Measurements from ENCODE around the gene ENPEP.

ENPEP gene

DNA sequence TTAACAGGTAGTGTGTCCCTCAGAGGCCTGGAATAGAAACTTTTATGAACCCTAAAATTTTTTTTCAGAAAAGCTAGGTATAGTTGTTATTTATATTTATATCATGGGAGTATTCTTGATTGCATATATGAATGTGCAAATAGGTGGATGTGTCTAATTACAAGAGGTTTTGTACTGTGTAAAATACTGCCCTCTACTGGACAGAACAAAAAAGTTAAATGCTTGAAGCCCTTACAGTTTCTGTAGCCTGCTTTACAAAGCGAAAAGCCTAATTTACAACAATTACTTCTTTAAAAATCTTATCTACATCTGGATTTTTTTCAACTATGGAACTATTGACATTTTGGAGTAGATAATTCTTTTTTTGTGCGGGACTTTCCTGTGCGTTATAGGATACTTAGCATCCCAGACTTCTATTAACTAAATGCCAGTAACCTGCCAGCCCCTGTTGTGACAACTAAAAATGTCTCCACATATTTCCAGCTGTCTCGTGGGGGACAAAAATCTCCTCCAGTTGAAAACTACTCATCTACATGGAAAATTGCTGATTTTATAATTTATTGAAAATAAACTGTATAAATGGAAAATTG is 35.1 kb downstream of the ENPEP start:
- H3K4me3 ChIP-seq (ENCODE audit: low read depth, low read length): no peak overlapping the region
- TF ChIP-seq CTCF (IDR thresholded peaks at IDR 0.05; ENCODE audit: low read depth, low read length): peak; percentile 14; the same call in 1 of the 2 replicates

GRCh38 chr4:110512901-110513300 is 36.9 kb downstream of the ENPEP start:
- H3K4me3 ChIP-seq (ENCODE audit: low read depth, low read length): no peak overlapping the region

DNA sequence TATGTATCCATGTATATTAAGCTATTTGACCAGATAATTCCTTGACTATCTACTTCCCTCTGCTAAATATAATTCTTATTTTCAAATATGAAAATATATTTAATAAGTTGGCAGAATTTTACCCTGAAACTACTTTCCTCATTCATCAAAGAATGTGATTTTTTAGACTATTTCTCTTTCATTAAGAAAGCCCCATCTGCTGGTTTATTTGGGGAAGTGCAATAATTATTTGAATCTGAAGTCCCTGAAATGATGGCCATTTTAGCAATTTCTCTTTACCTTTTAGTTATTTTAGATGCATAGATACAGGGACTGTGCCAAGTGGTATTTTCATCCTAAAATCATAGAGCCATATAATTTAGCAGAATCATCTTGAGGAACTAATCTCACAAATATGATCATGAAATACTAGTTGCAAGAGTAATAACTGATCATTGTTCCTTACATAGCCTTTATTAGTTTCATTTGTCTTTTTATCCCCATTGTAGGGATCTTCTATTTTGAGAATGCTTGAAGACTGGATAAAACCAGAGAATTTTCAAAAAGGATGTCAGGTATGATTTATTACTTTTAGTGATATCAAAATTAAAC is 39.0 kb downstream of the ENPEP start:
- no peak overlapping the region for H3K4me3 ChIP-seq (ENCODE audit: low read depth, low read length)
- peak; percentile 40; the same call in 1 of the 2 replicates for TF ChIP-seq CTCF (IDR thresholded peaks at IDR 0.05; ENCODE audit: low read depth, low read length)

More at GRCh38 chr4:110512901-110513300, 36.9 kb downstream of the ENPEP start:
- TF ChIP-seq CTCF (IDR thresholded peaks at IDR 0.05; ENCODE audit: low read depth, low read length): no peak

- no peak for TF ChIP-seq CTCF (IDR thresholded peaks at IDR 0.05; ENCODE audit: low read depth, low read length)
- peak overlapping the region; percentile 64 for H3K4me3 ChIP-seq (ENCODE audit: low read depth, low read length)
Measured at GRCh38 chr4:110515676-110516075, 39.7 kb downstream of the ENPEP start.

DNA sequence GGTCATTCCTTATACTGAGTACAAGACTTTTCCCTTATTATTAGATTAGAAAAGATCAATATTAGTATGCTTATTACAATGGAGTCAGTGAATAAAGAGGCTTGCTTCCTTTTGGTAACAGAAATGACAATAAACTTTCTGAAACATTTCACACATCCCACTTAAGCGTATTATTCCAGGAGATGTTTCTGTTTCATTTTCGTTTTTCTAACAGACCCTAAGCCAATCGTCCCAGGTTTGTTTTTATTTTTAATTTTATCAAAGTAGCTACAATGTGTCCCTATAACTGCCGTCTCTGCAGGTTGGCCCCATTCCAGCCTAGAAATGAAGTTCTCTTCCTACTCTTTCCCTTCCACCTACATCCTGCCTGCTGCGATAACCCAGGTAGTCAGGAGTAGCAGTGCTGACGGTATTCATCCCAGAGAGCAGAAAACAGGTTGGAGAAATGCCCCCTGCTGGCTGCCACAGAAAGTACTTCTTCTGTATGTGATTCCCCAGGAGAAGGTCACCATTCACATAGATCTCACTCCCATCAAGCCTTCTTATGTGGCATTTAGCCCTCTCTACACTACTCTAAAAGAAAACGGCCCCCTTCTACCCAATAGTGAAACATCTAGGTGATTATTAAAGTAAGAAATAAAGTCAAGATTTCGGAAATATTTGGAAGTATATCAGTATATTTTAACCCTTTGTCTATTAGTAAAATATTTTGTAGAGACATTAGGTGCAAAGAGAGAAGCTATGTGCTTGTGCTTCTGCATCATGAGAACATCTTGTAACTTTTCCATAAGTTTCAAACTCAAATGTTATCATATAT is 40.4 kb downstream of the ENPEP start:
- peak overlapping the region; percentile 64 for H3K4me3 ChIP-seq (ENCODE audit: low read depth, low read length)
- TF ChIP-seq CTCF (IDR thresholded peaks at IDR 0.05; ENCODE audit: low read depth, low read length): peak; percentile 87

GRCh38 chr4:110518889-110519490 is 43.0 kb downstream of the ENPEP start:
- H3K4me3 ChIP-seq (ENCODE audit: low read depth, low read length): no peak overlapping the region
- TF ChIP-seq CTCF (IDR thresholded peaks at IDR 0.05; ENCODE audit: low read depth, low read length): peak; percentile 73
